ENCODE measurements around the gene BPIFB3.

Gene BPIFB3

GRCh38 chr20:33063271-33063670 is 9.6 kb downstream of the BPIFB3 start:
- DNase-seq, result no peak

- DNase-seq, result no peak
These were observed 11.0 kb downstream of the BPIFB3 start for GRCh38 chr20:33064572-33065287.

GRCh38 chr20:33065785-33066184 is 12.1 kb downstream of the BPIFB3 start:
- no peak for DNase-seq

- DNase-seq, result peak; percentile 47
These were observed 14.1 kb downstream of the BPIFB3 start for GRCh38 chr20:33067806-33068205.

GRCh38 chr20:33068251-33068939 is 14.7 kb downstream of the BPIFB3 start:
- no peak for DNase-seq

- no peak for DNase-seq
These were observed 16.0 kb downstream of the BPIFB3 start for GRCh38 chr20:33069673-33070072.

GRCh38 chr20:33070111-33071053 is 16.7 kb downstream of the BPIFB3 start:
- DNase-seq, result peak; percentile 81

GRCh38 chr20:33071198-33071597 is 17.5 kb downstream of the BPIFB3 start:
- no peak for DNase-seq

- no peak for DNase-seq
These were observed 18.7 kb downstream of the BPIFB3 start for GRCh38 chr20:33072362-33072761.

GRCh38 chr20:33072813-33073212 is 19.1 kb downstream of the BPIFB3 start:
- no peak for DNase-seq

- no peak for DNase-seq
These were observed 21.0 kb downstream of the BPIFB3 start for GRCh38 chr20:33074675-33075074.

GRCh38 chr20:33075281-33075680 is 21.6 kb downstream of the BPIFB3 start:
- no peak for DNase-seq

GRCh38 chr20:33076662-33077372 is 23.1 kb downstream of the BPIFB3 start:
- DNase-seq, result peak; percentile 51

GRCh38 chr20:33079259-33079658 is 25.6 kb downstream of the BPIFB3 start, which contains the start of gene BPIFB4:
Gene BPIFB4 (plus strand): TSS chr20:33079643. CDS start chr20:33081527, 1,884 bp downstream.
- DNase-seq, result peak; percentile 37

- DNase-seq, result peak; percentile 34
These were observed 27.9 kb downstream of the BPIFB3 start for GRCh38 chr20:33081411-33082154.

- DNase-seq, result no peak
These were observed 28.8 kb downstream of the BPIFB3 start for GRCh38 chr20:33082546-33082945.

- no peak for DNase-seq
These were observed 30.0 kb downstream of the BPIFB3 start for GRCh38 chr20:33083544-33084340.

- no peak for DNase-seq
These were observed 31.0 kb downstream of the BPIFB3 start for GRCh38 chr20:33084722-33085121.

- DNase-seq, result no peak
These were observed 32.5 kb downstream of the BPIFB3 start for GRCh38 chr20:33086052-33086722.

GRCh38 chr20:33091147-33091546 is 37.4 kb downstream of the BPIFB3 start:
- no peak for DNase-seq
